Stimulated activated CD8-positive, alpha-beta memory T cell treated with anti-CD3 and anti-CD28 coated beads, Interleukin-4, amount 100 ng/mL, for 4 hours (primary cell): ENCODE data around the gene CNST.
"Not testable (repeated sequence)": the region's sequence is repeated elsewhere in the genome, so short reads cannot be mapped to it uniquely, and the experiment has no call there.

Experiments used
- DNase-seq, 2 donors: peaks; one replicate each; pipeline ENCODE4 v3.0.0-alpha.2; 2020; ENCODE audit warnings: low read depth in 2 of 2, low spot score in 1 of 2

CNST gene

GRCh38 chr1:246674049-246674448, 107.8 kb downstream of the CNST start:
- no peak for DNase-seq

GRCh38 chr1:246677842-246678241, 111.6 kb downstream of the CNST start:
- DNase-seq, result no peak

- DNase-seq, result no peak
Observed at GRCh38 chr1:246678816-246679793, 112.8 kb downstream of the CNST start.

DNA sequence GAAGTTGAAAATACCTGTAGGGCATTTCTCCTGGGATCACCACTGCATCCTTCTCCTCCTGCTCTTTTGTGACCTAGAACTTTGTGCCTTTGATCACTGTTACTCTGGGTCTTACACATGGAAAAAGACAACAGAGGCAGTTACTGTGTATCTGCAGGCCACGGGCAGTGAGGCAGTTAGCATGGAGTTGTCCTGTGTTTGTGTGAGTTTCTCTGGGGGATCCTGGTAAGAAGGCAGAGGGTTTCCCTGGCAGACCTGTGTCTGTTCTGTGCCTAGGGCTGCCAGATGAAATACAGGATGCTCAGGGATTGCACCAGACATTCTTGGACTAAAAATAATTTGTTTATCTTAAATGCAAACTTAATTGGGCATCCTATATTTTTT, 113.5 kb downstream of the CNST start:
- no peak for DNase-seq

DNA sequence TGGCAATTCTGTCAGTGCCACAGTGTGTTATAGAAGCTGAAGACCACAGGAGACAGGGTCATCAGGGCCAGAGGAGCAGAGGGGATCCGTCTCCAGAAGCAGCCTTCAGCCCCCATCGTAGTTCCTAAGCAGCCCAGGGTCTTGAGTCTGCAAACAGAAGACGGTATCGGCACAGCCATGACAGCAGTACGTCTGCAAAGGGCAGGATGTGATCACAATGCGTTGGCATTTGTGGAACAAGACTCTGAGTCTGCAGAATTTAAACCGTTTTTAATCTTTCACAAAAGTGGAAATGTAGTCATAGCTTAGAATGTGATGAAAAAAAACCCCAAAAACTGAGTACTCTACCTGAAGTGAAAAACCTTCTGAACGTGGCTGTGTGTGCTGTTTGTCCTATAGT, 113.9 kb downstream of the CNST start:
- DNase-seq, result no peak

DNA sequence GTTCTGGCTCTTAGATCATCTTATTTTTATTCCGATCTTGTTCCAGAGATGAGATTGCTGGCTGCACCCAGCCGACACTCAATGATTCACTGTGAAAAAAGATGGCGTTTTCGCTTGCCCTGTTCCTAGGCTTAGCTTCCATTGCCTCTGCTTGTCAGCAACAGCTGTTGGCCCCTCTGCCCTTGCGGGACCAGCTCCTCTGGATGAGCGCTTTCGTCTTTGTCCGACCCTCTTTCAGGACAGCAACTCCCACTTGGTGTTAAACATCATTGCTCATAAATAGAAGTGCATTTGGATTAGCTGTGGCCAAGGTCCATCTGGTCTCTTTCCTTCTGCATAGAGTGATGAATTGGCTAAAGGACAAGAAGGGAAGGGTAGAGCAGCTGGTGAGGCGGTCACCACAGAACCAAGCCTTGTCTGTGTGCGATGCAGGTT, 114.5 kb downstream of the CNST start:
- no peak for DNase-seq

DNA sequence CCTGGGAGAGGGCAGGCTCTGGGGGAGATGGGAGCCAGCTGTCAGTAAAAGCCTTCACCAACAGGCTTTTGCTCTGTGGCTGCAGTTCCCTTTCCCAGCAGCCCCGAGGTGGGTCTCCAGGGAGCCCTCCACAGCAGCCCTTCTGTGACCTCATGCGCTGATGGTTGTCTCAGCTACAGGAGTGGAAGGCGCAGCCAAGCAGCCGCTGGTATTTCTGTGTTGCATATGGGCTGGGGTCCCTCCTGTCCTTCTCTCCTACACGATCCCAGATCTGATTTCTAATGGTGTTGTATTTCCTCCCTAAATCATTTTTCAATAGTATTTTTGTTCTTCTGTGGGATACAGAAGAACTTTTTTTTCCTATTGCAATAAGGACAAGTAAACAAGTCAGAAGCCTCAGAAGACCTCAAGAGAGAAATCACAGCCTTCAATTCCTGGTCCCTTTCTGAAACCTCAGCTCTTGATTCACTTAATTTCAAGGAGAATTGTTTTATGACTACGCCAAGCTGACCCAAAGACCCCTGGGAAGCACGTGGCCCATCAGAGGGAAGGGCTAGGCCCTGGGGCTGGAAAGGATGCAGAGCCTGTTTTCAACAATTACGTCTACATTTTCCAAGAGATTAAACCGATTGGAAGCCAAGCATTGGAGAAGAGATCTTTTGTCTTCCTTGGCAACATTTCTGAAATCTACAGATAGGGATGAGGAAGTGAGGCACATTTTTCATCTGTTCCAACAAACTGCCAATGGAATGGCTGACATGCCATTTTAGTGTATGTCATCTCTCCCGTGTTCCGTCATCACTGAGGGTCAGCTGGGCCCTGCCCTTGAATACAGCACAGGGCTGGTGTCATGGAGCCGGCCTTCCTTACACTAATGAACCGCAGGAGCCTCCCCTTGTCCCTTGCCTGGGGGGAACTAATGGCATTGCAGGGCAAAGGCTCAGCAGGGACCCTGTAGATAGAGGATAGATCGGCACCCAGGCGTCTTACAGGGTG, 115.9 kb downstream of the CNST start:
- DNase-seq, result no peak

- no peak for DNase-seq
Observed at GRCh38 chr1:246683521-246683920, 117.3 kb downstream of the CNST start.

GRCh38 chr1:246687002-246687401, 120.7 kb downstream of the CNST start:
- no peak for DNase-seq

DNA sequence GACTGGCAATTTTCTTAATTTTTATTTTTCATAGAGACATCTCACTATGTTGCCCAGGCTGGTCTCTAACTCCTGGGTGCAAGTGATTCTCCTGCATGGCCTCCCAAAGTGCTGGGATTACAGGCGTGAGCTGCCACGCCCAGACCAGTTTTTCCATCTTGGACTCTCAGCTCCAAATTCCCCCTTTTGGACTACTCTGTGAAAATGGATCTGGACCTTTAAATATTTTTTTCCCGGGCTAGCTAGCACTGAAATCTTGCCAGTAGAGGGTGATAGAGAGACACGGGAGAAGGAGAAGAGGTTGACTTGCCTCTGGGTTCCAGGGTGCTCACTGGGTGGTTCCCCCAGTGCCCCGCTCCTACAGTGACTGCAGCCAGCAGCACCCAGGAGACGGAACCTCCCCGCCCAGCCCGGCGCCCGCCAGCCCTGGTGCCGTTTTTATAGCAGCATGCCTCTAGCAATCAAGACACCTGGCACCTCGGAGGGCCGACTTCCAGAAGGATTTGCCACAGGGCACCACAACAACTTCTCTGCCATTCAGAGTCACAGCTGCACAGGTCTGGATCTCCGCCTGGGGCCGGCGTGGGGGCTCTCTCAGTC, 123.3 kb downstream of the CNST start:
- DNase-seq, result no peak

- no peak for DNase-seq
Observed at GRCh38 chr1:246690100-246690499, 123.8 kb downstream of the CNST start.

DNA sequence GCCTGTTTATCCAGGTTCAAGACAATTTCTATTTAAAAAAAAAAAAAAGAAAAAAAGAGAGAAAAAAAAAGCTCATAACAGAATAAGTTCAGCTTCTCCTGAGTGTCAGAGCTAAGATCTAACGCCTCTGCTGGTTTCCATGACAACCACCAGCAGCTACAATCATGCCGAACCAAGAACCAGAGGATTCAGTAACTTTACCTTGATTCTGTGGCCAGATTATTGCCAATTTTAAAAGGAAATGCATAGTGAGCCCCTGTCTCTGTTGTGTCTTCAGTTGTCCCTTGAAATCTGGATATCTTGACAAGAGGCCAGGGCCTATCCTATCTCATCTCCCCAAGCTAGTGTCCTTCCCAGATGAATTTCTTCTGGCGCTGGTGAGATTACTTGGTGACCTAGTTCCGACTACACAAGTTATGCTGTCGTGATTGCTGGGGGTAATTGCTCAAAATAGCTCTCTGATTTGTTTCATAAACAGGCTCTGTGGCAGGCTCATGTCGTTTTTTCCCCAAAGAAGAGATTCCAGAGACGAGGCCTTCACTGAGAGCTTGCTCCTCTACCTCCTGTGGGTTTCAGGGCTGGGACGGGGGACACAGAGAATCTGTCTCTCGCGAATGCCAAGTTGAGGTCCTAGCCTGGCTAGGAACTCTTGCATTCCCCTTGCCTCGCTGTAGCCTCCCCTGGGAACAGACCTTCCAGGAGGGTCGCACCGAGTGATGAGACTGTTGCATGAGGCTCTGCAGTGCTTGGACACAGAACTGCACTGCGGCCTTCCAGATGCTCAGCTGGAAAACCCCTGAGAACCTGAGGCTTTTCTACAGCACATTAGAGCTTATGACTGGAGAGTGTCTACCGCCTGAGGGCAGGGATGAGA, 125.6 kb downstream of the CNST start:
- no peak for DNase-seq

- not testable (repeated sequence) for DNase-seq
Observed at GRCh38 chr1:246694213-246694895, 128.1 kb downstream of the CNST start.

GRCh38 chr1:246695136-246695535, 128.9 kb downstream of the CNST start:
- no peak for DNase-seq

GRCh38 chr1:246695666-246696065, 129.4 kb downstream of the CNST start:
- no peak for DNase-seq

DNA sequence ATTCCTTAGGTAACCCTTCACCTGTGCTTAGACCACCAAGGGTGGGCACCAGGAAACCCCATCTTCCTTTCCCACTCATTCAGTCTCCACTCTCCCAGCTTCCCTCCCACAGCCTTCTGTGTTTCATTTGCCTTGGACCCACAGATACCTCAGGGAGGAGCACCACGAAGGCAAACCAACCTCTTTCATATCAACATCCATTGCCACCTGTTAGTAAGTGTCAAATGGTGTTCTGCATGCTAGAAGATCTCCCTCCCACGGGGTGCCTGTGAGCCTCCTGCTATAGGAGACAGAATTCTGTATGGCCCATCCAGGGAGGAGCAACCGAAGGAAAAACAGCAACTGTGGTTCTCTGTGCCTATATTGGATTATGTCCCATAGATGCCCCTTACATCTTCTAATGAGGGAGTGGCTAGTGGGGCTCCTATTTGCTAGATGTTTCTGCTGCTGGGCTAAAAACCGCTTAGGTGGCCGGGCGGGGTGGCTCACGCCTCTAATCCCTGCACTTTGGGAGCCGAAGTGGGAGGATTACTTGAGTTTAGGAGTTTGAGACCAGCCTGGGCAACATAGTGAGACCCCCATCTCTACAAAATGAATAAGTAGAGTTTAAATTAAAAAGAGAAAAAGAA, 132.3 kb downstream of the CNST start:
- DNase-seq, result no peak

- DNase-seq, result peak; percentile 51 to 60
Observed at GRCh38 chr1:246699095-246699735, 133.0 kb downstream of the CNST start.

DNA sequence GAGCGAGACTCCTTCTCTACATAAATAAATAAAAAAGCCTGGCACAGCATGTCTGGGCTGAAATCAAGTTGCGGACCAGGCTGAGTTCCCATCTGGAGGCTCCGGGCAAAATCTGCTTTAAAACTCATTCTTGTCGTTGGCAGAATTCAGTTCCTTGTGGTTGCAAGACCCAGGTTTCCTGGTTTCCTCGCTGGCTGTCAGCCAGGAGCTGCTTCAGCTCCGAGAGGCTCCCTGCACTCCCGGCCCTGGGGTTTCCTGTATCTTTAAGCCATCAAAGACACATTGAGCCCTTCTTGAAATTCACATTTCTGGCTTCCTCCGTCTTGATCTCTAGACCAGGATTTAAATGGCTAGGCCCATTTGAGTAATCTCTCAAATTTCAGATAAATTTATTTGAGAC, 137.3 kb downstream of the CNST start:
- DNase-seq, result no peak

DNA sequence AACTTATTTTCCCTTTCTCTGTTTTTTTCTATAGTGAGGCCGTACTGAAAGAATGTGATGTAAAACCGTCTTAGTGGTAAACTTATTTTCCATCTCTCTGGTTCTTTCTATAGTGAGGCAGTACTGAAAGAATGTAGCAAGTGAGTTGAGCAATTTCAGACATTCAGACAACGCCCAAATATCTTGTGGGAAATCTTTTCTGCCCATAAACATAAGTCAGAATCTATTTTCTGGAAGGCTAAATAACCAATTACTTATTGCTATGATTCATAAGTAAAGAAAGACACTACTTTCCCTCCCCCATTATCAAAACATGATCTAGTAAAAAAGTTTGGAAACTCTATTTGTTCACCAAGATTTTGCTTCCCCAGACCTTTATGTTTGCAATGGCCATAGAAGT, 139.1 kb downstream of the CNST start:
- DNase-seq, result no peak
